Measurements from ENCODE around the gene PLAC8L1. TPM values are rescaled to one million over a fixed set of nuclear protein-coding genes. Genes with fewer than 3 reads are reported as not detected.

PLAC8L1 gene
- total and polyA plus RNA-seq, 2 of the 4 experiments (the other 2 are of a cell fraction) = 0.27 TPM; not detected in 1

DNA sequence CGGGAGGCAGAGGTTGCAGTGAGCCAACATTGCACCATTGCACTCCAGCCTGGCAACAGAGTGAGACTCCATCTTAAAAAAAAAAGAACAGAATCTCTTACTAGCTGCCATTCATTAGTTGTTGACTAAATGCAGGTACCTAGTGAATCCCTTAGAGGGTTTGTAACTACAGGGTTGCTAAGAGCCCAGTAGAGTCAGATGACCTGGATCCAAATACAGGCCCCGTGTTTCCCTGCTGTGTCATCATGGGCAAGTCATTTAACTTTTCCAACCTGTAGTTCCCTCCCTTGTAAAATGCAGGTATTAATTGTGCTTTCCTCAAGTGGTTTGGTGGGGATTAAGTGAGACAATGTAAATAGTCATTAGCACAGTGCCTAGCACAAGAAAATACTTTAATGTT is 32.8 kb downstream of the PLAC8L1 start:
- intact Hi-C loops (cut with micrococcal nuclease) (no loop called here), in situ Hi-C loops (cut with MboI; ENCODE audit: low sequenced_read_pairs) (no loop called here)
- no peak overlapping the region for H2AK9ac ChIP-seq (replicated peaks; ENCODE audit: low read depth, low read length, poor library complexity)

More for the DNA sequence above, 32.8 kb downstream of the PLAC8L1 start:
- Histone ChIP-seq H2BK20ac (ENCODE audit: low read depth, low read length) (no peak overlapping the region), H3K23ac (ENCODE audit: low read depth, low read length) (no peak overlapping the region), H4K5ac (ENCODE audit: low read depth, low read length) (no peak overlapping the region), H3K27ac (ENCODE audit: insufficient read depth, low read length) (no peak overlapping the region), H2BK15ac (ENCODE audit: low read depth, low read length) (no peak overlapping the region), H3K36me3 (ENCODE audit: control insufficient read depth, insufficient read depth, low read length) (no peaks in the 10 kb centered on the region), H3K4me1 (ENCODE audit: control insufficient read depth, insufficient read depth, low read length) (no peaks in the 10 kb centered on the region), H2AK5ac (ENCODE audit: low read depth, low read length) (no peak overlapping the region), H3K27me3 (ENCODE audit: control insufficient read depth, insufficient read depth, low read length) (peaks cover 12% of the 10 kb centered on the region), H3K4ac (ENCODE audit: low read depth, low read length) (no peak overlapping the region), H2BK5ac (ENCODE audit: low read depth, low read length, poor library complexity, severe bottlenecking) (no peak overlapping the region), H4K8ac (ENCODE audit: low read depth in 2 of 2, low read length in 2 of 2) (no peak overlapping the region), H2BK120ac (ENCODE audit: low read depth, low read length) (no peak overlapping the region), H4K91ac (ENCODE audit: insufficient read depth, low read depth, low read length) (no peak overlapping the region), H3K4me2 (ENCODE audit: low read depth, low read length) (no peak overlapping the region), H3K9ac (ENCODE audit: low read depth, low read length) (no peak overlapping the region), H3K14ac (replicated peaks; ENCODE audit: low read depth, low read length) (no peak overlapping the region), H4K20me1 (ENCODE audit: insufficient read depth, low read length) (no peaks in the 10 kb centered on the region), H3K4me3 (ENCODE audit: insufficient read depth, low read depth, low read length) (no peak overlapping the region), H3K9me3 (ENCODE audit: control insufficient read depth, insufficient read depth, low read length) (no peaks in the 10 kb centered on the region), H3K79me1 (ENCODE audit: low read depth in 1 of 2, low read length in 2 of 2) (no peaks in the 10 kb centered on the region), H3K9me1 (ENCODE audit: insufficient read depth, low read length) (no peaks in the 10 kb centered on the region), H3K56ac (ENCODE audit: extremely low read depth, insufficient read depth, low read length) (no peak overlapping the region), H3K18ac (ENCODE audit: low read depth, low read length) (no peak overlapping the region), H2AFZ (replicated peaks; ENCODE audit: low read length, poor library complexity) (no peak overlapping the region)
- DNase-seq (no peak), ATAC-seq (ENCODE audit: low read depth) (no peak)
- no peak for TF ChIP-seq MAZ (IDR thresholded peaks at IDR 0.05; ENCODE audit: borderline replicate concordance, low read depth, low read length)
- TF ChIP-seq NFE2L2 (IDR thresholded peaks at IDR 0.05; ENCODE audit: low read depth, low read length) = no peak
- TF ChIP-seq RFX5 (IDR thresholded peaks at IDR 0.05; ENCODE audit: low read depth, low read length) = no peak
- TF ChIP-seq, protein P1, sequence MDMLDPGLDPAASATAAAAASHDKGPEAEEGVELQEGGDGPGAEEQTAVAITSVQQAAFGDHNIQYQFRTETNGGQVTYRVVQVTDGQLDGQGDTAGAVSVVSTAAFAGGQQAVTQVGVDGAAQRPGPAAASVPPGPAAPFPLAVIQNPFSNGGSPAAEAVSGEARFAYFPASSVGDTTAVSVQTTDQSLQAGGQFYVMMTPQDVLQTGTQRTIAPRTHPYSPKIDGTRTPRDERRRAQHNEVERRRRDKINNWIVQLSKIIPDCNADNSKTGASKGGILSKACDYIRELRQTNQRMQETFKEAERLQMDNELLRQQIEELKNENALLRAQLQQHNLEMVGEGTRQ (IDR thresholded peaks at IDR 0.05; ENCODE audit: low read depth, low read length) = no peak
- TF ChIP-seq CEBPB (IDR thresholded peaks at IDR 0.05; ENCODE audit: low read depth, low read length) = no peak
- no peak for TF ChIP-seq BHLHE40 (IDR thresholded peaks at IDR 0.05; ENCODE audit: low read depth, low read length)
- TF ChIP-seq, protein P2, sequence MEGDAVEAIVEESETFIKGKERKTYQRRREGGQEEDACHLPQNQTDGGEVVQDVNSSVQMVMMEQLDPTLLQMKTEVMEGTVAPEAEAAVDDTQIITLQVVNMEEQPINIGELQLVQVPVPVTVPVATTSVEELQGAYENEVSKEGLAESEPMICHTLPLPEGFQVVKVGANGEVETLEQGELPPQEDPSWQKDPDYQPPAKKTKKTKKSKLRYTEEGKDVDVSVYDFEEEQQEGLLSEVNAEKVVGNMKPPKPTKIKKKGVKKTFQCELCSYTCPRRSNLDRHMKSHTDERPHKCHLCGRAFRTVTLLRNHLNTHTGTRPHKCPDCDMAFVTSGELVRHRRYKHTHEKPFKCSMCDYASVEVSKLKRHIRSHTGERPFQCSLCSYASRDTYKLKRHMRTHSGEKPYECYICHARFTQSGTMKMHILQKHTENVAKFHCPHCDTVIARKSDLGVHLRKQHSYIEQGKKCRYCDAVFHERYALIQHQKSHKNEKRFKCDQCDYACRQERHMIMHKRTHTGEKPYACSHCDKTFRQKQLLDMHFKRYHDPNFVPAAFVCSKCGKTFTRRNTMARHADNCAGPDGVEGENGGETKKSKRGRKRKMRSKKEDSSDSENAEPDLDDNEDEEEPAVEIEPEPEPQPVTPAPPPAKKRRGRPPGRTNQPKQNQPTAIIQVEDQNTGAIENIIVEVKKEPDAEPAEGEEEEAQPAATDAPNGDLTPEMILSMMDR (conservative IDR thresholded peaks at IDR 0.05; ENCODE audit: low read depth, low read length) = no peak
- TF ChIP-seq POLR2A (IDR thresholded peaks at IDR 0.05; ENCODE audit: low read depth, low read length) = no peak
- TF ChIP-seq, protein P3, sequence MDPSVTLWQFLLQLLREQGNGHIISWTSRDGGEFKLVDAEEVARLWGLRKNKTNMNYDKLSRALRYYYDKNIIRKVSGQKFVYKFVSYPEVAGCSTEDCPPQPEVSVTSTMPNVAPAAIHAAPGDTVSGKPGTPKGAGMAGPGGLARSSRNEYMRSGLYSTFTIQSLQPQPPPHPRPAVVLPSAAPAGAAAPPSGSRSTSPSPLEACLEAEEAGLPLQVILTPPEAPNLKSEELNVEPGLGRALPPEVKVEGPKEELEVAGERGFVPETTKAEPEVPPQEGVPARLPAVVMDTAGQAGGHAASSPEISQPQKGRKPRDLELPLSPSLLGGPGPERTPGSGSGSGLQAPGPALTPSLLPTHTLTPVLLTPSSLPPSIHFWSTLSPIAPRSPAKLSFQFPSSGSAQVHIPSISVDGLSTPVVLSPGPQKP (IDR thresholded peaks at IDR 0.05; ENCODE audit: borderline replicate concordance, low read depth, low read length) = no peak
- POLR2A ChIA-PET (ENCODE audit: unreplicated experiment) = no interaction called here
- no CpG with 5 or more reads among the region's 2 CpGs for WGBS, 2 experiments (ENCODE audit: extremely low coverage in 2 of 2, insufficient read length in 1 of 2)
- dilution Hi-C loops (cut with HindIII; ENCODE audit: low sequenced_read_pairs, unreplicated experiment) = no loop called here
- no TSS peak for BruUV-seq (replicated peaks)
- CTCF ChIA-PET = no interaction called here

All from IMR-90 (cell line).